Measurements from ENCODE around the gene BRD7.

BRD7 gene

DNA sequence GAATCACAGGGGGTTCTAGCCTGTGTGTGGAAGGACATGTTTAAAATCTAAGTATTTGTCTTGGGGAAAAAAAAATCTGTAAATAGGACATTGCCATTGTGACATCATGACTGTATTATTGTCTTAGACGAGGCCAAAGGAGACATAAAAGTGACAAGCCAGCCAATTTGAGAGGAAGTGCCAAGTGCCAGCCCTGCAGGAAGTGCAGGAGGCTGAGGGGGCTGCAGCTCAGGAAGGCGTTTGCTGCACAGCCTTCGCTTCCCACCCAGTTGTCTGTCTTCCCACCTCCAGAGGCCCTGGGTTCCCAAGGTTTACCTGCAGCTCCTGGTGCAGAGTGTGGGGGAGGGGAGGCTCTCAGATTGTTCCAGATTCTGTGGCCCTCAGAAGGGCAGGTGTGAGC lies 101.1 kb downstream of the BRD7 start:
- H3K27ac Mint-ChIP-seq: peak overlapping the region; percentile 99
- peaks cover 94% of the 10 kb centered on the region for H3K4me1 Mint-ChIP-seq (ENCODE audit: low read depth)
- no peaks in the 10 kb centered on the region for H3K9me3 Mint-ChIP-seq
- no peaks in the 10 kb centered on the region for H3K27me3 Mint-ChIP-seq
- H3K36me3 Mint-ChIP-seq (ENCODE audit: low read depth): peaks cover 13% of the 10 kb centered on the region
- H3K4me3 Mint-ChIP-seq: peak overlapping the region; percentile 93

DNA sequence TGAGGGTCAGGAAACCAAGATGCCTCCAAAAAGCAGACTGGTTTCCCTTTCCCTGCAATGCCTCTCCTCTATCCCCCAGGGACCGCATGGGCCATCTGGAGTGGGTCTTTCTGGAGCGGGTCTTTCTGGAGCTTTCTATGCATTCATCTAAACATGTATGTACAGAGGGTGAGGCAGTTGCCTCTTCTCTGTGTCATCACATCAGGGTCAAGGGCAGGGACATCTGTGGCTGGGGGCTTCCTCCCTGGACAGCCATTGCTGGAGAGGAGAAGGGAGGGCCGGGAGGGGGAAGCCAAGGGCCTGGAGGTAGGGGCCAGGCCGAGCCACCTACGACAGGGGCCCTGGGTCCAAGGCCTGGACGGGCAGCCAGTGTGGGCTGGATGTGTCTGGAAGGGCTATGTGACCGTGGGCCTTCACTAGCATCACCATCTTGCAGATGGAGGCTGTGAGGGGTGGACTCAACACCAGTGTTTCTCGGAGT lies 101.6 kb downstream of the BRD7 start:
- Mint-ChIP-seq H3K36me3 (ENCODE audit: low read depth) (peaks cover 13% of the 10 kb centered on the region), H3K27me3 (no peaks in the 10 kb centered on the region), H3K4me3 (peak overlapping the region; percentile 93), H3K4me1 (ENCODE audit: low read depth) (peaks cover 90% of the 10 kb centered on the region), H3K27ac (peak overlapping the region; percentile 99), H3K9me3 (no peaks in the 10 kb centered on the region)

DNA sequence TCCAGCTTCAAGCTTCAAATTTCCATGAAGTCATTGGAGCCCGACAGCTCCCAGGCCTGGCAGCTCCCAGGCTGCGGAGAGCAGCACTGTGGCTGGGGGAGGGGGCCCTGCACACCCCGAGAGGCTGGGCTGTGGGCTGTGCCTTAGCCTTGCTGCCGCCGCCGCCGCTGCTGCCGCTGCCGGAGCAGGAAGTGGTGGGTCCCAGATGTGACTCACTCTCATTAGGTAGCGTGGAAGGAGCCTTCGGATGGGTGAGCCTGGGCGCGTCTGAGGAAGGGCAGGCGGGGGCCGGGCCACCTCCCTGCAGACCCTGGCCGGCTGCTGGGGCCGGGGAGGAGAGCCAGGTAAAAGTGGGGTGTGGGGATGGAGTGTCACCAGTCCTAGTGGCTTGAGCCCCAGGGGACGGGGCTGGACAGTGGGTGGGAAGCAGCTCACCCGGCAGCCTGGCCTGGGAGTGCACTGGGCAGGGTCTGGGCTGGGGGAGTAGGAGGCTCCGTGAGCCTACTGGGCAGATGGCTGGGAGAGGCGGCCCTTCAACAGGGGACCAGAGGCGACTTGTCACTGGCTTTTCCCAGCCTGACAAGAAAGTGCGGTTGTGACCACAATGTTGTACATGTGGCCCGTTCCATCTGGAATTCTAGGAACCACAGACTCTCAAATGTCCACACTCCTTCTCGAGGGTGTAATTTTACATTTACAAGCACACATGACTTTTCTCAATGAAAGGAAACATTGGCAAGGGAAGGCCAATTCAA lies 102.3 kb downstream of the BRD7 start, which contains the start of gene ADCY7:
Gene ADCY7, plus strand, starts transcription at position 215 of the 755 bp plus-strand sequence. CDS start 21,629 bp downstream, outside the sequence.
- H3K9me3 Mint-ChIP-seq: no peaks in the 10 kb centered on the region

More for the DNA sequence above, 102.3 kb downstream of the BRD7 start, which contains the start of gene ADCY7:
- no peaks in the 10 kb centered on the region for H3K27me3 Mint-ChIP-seq
- H3K27ac Mint-ChIP-seq: peak within 1 kb of the TSS; percentile 99
- peaks cover 13% of the 10 kb centered on the region for H3K36me3 Mint-ChIP-seq (ENCODE audit: low read depth)
- H3K4me3 Mint-ChIP-seq: peak within 1 kb of the TSS; percentile 93
- H3K4me1 Mint-ChIP-seq (ENCODE audit: low read depth): peaks cover 84% of the 10 kb centered on the region

Data from stimulated activated naive CD8-positive, alpha-beta T cell treated with anti-CD3 and anti-CD28 coated beads, Interleukin-15, Interleukin-2, amounts not matched to agents 100 ng/mL and 50 ng/mL, for 24 hours (primary cell).